A673 (cell line): Measurements from ENCODE around the gene NDUFAF2.

Experiments used
- EZH2 ChIP-seq: fragments of 200-600 bp; sonication (generic); IDR thresholded peaks from 2 replicates; pipeline ENCODE4 v1.6.1; 2017; ENCODE audit warnings: borderline replicate concordance, low read depth, mild to moderate bottlenecking, mixed read lengths, antibody characterized with exemption, low read length; ENCODE audit not compliant: poor library complexity, severe bottlenecking
- TF ChIP-seq, protein P1 (sequence below): fragments of 300-800, 200-600 bp; sonication (generic); conservative IDR thresholded peaks from 2 replicates; pipeline ENCODE4 v1.5.1; 2017; ENCODE audit warnings: low read depth, mild to moderate bottlenecking, antibody characterized with exemption, low read length, moderate library complexity, mixed read lengths

DNA sequence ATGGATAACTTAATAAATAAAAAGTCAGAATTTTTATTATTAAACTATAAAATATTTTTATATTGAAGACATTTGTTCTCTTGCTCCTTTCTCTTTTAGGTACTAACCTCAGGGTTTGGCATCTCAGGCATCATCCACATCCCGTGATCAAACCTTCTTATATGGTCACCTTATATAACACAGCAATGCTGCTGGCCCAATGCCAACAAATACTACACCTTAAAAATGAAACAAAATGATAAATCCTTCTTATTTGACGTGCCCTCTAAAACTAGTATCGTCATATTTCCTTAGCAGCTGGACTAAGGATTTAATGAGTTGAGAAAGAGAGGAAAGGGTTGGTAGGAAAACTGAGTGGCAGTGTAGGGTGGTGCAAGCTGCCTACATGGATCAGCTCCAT lies 56.6 kb downstream of the NDUFAF2 start:
- TF ChIP-seq, protein P1, sequence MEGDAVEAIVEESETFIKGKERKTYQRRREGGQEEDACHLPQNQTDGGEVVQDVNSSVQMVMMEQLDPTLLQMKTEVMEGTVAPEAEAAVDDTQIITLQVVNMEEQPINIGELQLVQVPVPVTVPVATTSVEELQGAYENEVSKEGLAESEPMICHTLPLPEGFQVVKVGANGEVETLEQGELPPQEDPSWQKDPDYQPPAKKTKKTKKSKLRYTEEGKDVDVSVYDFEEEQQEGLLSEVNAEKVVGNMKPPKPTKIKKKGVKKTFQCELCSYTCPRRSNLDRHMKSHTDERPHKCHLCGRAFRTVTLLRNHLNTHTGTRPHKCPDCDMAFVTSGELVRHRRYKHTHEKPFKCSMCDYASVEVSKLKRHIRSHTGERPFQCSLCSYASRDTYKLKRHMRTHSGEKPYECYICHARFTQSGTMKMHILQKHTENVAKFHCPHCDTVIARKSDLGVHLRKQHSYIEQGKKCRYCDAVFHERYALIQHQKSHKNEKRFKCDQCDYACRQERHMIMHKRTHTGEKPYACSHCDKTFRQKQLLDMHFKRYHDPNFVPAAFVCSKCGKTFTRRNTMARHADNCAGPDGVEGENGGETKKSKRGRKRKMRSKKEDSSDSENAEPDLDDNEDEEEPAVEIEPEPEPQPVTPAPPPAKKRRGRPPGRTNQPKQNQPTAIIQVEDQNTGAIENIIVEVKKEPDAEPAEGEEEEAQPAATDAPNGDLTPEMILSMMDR, result no peak
- TF ChIP-seq EZH2, result no peak
